LNCAP (cell line): ENCODE measurements around the gene DNAH10.

Source experiments
- CTCF ChIP-seq: fragments of 450-650 bp; IDR thresholded peaks from 2 replicates; pipeline ENCODE4 v1.5.1; 2017; ENCODE audit warnings: mild to moderate bottlenecking

Gene DNAH10

GRCh38 chr12:123967121-123967586 is 205.1 kb downstream of the DNAH10 start:
- TF ChIP-seq CTCF, result no peak

GRCh38 chr12:123971449-123971769 is 209.3 kb downstream of the DNAH10 start:
- TF ChIP-seq CTCF, result no peak

- no peak for TF ChIP-seq CTCF
Measured at GRCh38 chr12:123971770-123972456, 209.8 kb downstream of the DNAH10 start.

- peak; percentile 26; the same call in 1 of the 2 replicates for TF ChIP-seq CTCF
Measured at GRCh38 chr12:123972457-123973401, 210.6 kb downstream of the DNAH10 start, which contains the start of the genes CCDC92 and ZNF664. TSS of gene CCDC92 (minus strand) at chr12:123972831. CDS start at chr12:123944305, 28,526 bp downstream. TSS of gene ZNF664 (plus strand) at chr12:123973215. CDS start at chr12:124012145, 38,930 bp downstream.

- TF ChIP-seq CTCF, result no peak
Measured at GRCh38 chr12:123973552-123974341, 211.6 kb downstream of the DNAH10 start.

- TF ChIP-seq CTCF, result no peak
Measured at GRCh38 chr12:123976227-123976826, 214.2 kb downstream of the DNAH10 start.

- TF ChIP-seq CTCF, result no peak
Measured at GRCh38 chr12:123979566-123979965, 217.5 kb downstream of the DNAH10 start.
